Stimulated activated CD8-positive, alpha-beta memory T cell treated with anti-CD3 and anti-CD28 coated beads, Interleukin-7, amount 100 ng/mL, for 4 hours (primary cell): ENCODE data around the gene RBMS2.

Source experiments
- DNase-seq, 2 donors: peaks; one replicate each; pipeline ENCODE4 v3.0.0-alpha.2; 2020; ENCODE audit warnings: low read depth in 2 of 2

RBMS2 gene

GRCh38 chr12:56630180-56630632, 108.6 kb downstream of the RBMS2 start, which contains the start of gene BAZ2A:
Gene BAZ2A (minus strand): TSS chr12:56630326. CDS start chr12:56617530, 12,796 bp downstream.
- peak; percentile 74 to 84 for DNase-seq

GRCh38 chr12:56631790-56632700, 110.4 kb downstream of the RBMS2 start:
- DNase-seq: peak; percentile 47 to 67

GRCh38 chr12:56632701-56633467, 111.3 kb downstream of the RBMS2 start:
- DNase-seq: no peak

- no peak for DNase-seq
These were observed 112.0 kb downstream of the RBMS2 start for GRCh38 chr12:56633468-56634241.

GRCh38 chr12:56634242-56634836, 112.7 kb downstream of the RBMS2 start:
- DNase-seq: peak in 1 of 2 donors; percentile 24

- peak in 1 of 2 donors; percentile 58 for DNase-seq
These were observed 113.5 kb downstream of the RBMS2 start for GRCh38 chr12:56634837-56635791.

GRCh38 chr12:56635806-56636674, 114.4 kb downstream of the RBMS2 start:
- DNase-seq: peak; percentile 78 to 79

- DNase-seq: peak; percentile 82 to 84
These were observed 115.3 kb downstream of the RBMS2 start for GRCh38 chr12:56636675-56637540.

GRCh38 chr12:56637621-56638020, 116.0 kb downstream of the RBMS2 start:
- no peak for DNase-seq

- DNase-seq: no peak
These were observed 119.6 kb downstream of the RBMS2 start for GRCh38 chr12:56641219-56641618.

- no peak for DNase-seq
These were observed 123.0 kb downstream of the RBMS2 start for GRCh38 chr12:56644654-56645053.

GRCh38 chr12:56645201-56645716, 123.6 kb downstream of the RBMS2 start:
- DNase-seq: no peak
